Measurements from ENCODE around the gene CRADD.

Gene CRADD

GRCh38 chr12:93756288-93756687 is 79.1 kb downstream of the CRADD start:
- no peak overlapping the region for H3K27ac Mint-ChIP-seq
- H3K4me3 Mint-ChIP-seq, result no peak overlapping the region
- peaks cover 54% of the 10 kb centered on the region for H3K36me3 Mint-ChIP-seq
- CTCF ChIA-PET, result no interaction called here
- peaks cover 39% of the 10 kb centered on the region for H3K4me1 Mint-ChIP-seq
- H3K27me3 Mint-ChIP-seq, result peaks cover 7% of the 10 kb centered on the region
- peaks cover 35% of the 10 kb centered on the region for H3K9me3 Mint-ChIP-seq
- DNase-seq, result no peak

GRCh38 chr12:93757792-93758694 is 80.9 kb downstream of the CRADD start:
- Mint-ChIP-seq H3K36me3 (peaks cover 54% of the 10 kb centered on the region), H3K4me3 (no peak overlapping the region), H3K27me3 (peaks cover 8% of the 10 kb centered on the region), H3K4me1 (peaks cover 53% of the 10 kb centered on the region), H3K9me3 (peaks cover 29% of the 10 kb centered on the region), H3K27ac (no peak overlapping the region)
- CTCF ChIA-PET, result interaction anchor here (0.9 to 3.0 kb wide), 4 partner anchors 9 to 343 kb away, joined by 3 to 20 read pairs (median 4); no protein-coding TSS in a partner anchor
- DNase-seq, result no peak

DNA sequence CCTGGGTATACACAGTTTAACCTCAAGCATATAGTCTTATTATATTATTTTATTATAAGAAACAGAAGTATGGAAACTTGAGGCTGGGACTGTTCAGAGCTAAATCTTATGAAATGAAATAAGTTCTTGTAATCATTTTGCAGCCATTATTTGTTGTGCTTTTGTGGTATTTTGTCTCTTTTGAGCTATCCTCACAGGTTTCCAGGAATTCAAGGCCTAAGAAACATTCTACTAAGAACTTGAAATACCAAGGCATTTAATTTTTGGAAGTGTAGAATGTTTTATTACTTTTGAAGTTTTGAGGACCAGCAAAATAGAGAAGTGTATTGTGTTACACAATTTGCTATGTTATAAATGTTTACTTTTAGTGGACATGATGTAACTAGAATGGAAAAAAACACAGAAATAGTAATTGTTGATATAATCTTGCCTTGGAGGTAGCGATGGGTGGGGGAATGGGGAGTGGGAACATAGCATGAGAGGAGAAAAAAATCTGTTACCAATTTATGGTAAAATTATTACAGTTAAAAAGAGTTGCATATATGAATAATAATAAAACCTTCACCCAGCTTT is 81.7 kb downstream of the CRADD start:
- Mint-ChIP-seq H3K4me3 (no peak overlapping the region), H3K27ac (peak overlapping the region; percentile 50), H3K27me3 (peaks cover 9% of the 10 kb centered on the region), H3K9me3 (peaks cover 20% of the 10 kb centered on the region), H3K36me3 (peaks cover 46% of the 10 kb centered on the region), H3K4me1 (peaks cover 62% of the 10 kb centered on the region)
- CTCF ChIA-PET, result interaction anchor here (1.1 to 3.0 kb wide), 4 partner anchors 52 to 343 kb away, joined by 3 to 20 read pairs (median 4); no protein-coding TSS in a partner anchor
- DNase-seq, result no peak

DNA sequence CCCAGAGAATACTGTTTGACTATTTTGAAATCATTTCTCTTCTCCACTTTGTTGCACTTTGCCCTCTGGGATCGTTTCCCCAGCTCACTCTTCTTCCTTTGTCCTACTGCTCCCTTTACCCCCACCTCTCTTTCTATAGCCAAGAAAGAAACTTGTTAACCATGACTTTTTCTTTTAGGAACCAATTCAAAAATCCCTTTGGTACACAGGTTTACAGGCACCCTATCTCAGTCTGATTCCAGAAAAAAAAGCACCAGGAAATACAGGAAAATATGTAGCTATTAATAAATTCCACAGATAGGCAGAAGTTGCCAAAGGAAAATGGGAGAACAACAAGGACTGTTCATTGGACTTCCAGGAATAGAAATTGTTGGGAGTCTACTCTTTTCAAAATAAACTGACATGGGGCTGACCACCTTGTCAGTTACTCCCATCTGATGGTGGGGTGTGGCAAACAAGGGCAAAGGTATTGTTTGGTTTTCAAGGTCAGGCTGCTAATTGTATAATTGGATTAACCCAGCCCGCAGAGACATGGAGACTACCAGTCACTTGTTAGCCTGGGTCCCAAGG is 82.4 kb downstream of the CRADD start:
- CTCF ChIA-PET, result interaction anchor here (1.1 to 3.0 kb wide), 4 partner anchors 53 to 342 kb away, joined by 3 to 20 read pairs (median 4); no protein-coding TSS in a partner anchor
- peaks cover 15% of the 10 kb centered on the region for H3K27me3 Mint-ChIP-seq
- peaks cover 42% of the 10 kb centered on the region for H3K36me3 Mint-ChIP-seq
- DNase-seq, result no peak
- H3K27ac Mint-ChIP-seq, result peak overlapping the region; percentile 50
- peaks cover 13% of the 10 kb centered on the region for H3K9me3 Mint-ChIP-seq
- H3K4me1 Mint-ChIP-seq, result peaks cover 69% of the 10 kb centered on the region
- no peak overlapping the region for H3K4me3 Mint-ChIP-seq

GRCh38 chr12:93760275-93760875 is 83.2 kb downstream of the CRADD start:
- no peak for DNase-seq
- Mint-ChIP-seq H3K27me3 (peaks cover 15% of the 10 kb centered on the region), H3K9me3 (peaks cover 5% of the 10 kb centered on the region), H3K4me1 (peaks cover 69% of the 10 kb centered on the region), H3K27ac (no peak overlapping the region), H3K4me3 (no peak overlapping the region), H3K36me3 (peaks cover 35% of the 10 kb centered on the region)
- CTCF ChIA-PET, result interaction anchor here (1.1 to 3.0 kb wide), 4 partner anchors 54 to 341 kb away, joined by 3 to 20 read pairs (median 4); no protein-coding TSS in a partner anchor

DNA sequence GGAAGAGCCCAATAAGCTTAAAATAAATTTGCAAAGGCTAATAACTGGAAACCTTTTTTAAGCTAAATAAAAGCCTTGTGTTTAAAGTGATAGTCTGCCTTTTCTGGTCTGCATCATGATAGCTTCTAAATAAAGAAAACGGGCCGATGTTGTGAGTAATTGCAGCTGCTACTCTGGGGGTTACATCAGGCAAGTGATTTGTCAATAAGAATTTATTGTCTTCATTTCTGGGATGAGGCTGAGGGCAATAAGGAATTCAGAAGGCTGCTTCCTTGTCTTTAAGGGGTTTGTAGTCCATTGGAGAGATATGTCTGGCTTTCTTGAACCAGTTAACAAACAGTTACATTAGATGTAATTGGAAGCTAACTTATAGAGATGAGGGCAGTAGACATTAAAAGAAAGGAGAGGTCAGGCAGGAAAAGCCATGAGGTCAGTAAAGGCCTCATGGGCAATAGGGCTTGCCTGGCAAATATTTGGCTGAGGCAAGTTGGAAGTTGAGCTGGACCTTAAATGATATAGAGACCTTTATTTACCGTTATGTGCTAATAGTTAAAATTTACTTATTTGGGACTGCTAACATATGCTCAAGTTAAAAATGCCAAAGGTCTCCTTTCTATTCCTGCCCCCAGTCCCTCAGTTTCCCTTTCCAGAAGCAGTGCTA is 85.0 kb downstream of the CRADD start:
- CTCF ChIA-PET, result interaction anchor here (1.0 to 2.5 kb wide), 5 partner anchors 193 to 339 kb away, joined by 3 to 25 read pairs (median 4); no protein-coding TSS in a partner anchor
- peaks cover 15% of the 10 kb centered on the region for H3K27me3 Mint-ChIP-seq
- H3K27ac Mint-ChIP-seq, result no peak overlapping the region
- no peak overlapping the region for H3K4me3 Mint-ChIP-seq
- peaks cover 80% of the 10 kb centered on the region for H3K4me1 Mint-ChIP-seq
- H3K9me3 Mint-ChIP-seq, result peaks cover 5% of the 10 kb centered on the region
- H3K36me3 Mint-ChIP-seq, result peaks cover 33% of the 10 kb centered on the region
- no peak for DNase-seq

DNA sequence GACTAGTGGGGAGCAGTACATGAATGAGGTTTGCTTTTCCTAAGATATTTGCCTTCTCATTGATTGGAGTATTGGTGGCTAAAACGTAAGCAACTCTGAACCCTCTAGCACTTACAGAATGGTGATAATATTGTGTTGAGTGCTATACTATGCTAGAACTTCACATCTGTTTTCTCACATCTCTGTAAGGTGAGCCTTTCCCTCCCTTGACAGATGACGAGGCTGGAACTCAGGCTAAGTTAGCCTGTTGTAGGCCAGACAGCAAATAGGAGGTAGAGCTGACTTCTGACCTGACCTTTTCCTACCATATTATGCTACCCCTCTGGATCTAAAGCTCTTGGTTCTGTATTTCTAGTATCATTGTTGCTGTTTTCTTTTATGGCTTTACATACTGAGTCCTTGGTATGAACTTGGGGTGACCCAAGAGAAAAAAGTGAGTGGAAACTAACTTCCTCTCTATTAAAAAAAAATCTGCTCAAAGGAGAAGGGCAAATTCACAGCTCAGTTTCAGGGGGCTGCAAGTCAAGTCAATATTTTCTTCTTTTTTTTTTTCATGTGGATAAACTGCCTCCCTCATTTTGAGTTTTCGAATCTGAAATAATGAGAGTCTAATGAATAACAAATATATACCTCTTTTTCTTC is 85.9 kb downstream of the CRADD start:
- no peak overlapping the region for H3K4me3 Mint-ChIP-seq

GRCh38 chr12:93763746-93764147 is 86.6 kb downstream of the CRADD start:
- no peak overlapping the region for H3K27ac Mint-ChIP-seq
- DNase-seq, result no peak
- H3K4me1 Mint-ChIP-seq, result peaks cover 86% of the 10 kb centered on the region
- H3K4me3 Mint-ChIP-seq, result no peak overlapping the region
- CTCF ChIA-PET, result interaction anchor here (2.5 kb wide), 1 partner anchor 338 kb away, joined by 25 read pairs; no protein-coding TSS in a partner anchor
- peaks cover 28% of the 10 kb centered on the region for H3K36me3 Mint-ChIP-seq
- peaks cover 15% of the 10 kb centered on the region for H3K27me3 Mint-ChIP-seq
- peaks cover 5% of the 10 kb centered on the region for H3K9me3 Mint-ChIP-seq

More for the DNA sequence above, 85.9 kb downstream of the CRADD start:
- CTCF ChIA-PET, result interaction anchor here (1.5 to 2.5 kb wide), 2 partner anchors 194 to 338 kb away, joined by 8 to 25 read pairs; no protein-coding TSS in a partner anchor
- Mint-ChIP-seq H3K27me3 (peaks cover 15% of the 10 kb centered on the region), H3K9me3 (peaks cover 5% of the 10 kb centered on the region), H3K27ac (no peak overlapping the region), H3K36me3 (peaks cover 28% of the 10 kb centered on the region), H3K4me1 (peaks cover 81% of the 10 kb centered on the region)
- no peak for DNase-seq

DNA sequence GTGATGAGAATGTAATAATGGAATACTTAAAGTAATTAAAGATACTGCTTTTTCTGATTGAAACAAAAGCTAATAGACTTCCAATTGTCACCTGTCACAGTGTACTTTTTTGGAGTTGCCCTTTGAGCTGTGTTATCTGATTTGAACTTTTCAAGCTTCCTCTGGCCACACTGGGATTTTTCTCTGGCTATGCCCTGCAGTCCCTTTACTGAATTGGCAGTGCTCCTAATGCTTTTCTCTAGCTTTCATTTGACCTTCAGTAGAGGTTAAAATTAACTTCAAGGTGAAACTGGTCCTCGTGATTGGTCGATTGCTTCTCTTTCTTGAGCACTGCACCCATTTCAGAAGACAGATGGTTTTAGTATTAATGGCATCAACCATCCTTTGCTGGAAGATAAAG is 89.2 kb downstream of the CRADD start:
- H3K36me3 Mint-ChIP-seq, result peaks cover 23% of the 10 kb centered on the region
- H3K27me3 Mint-ChIP-seq, result peaks cover 8% of the 10 kb centered on the region
- peaks cover 7% of the 10 kb centered on the region for H3K9me3 Mint-ChIP-seq
- H3K4me3 Mint-ChIP-seq, result no peak overlapping the region
- H3K27ac Mint-ChIP-seq, result no peak overlapping the region
- CTCF ChIA-PET, result interaction anchor here (0.6 to 6.6 kb wide), 25 partner anchors 9 to 779 kb away, joined by 3 to 200 read pairs (median 5); no protein-coding TSS in a partner anchor
- H3K4me1 Mint-ChIP-seq, result peaks cover 69% of the 10 kb centered on the region
- no peak for DNase-seq

GRCh38 chr12:93766796-93767523 is 89.8 kb downstream of the CRADD start:
- Mint-ChIP-seq H3K27me3 (peaks cover 8% of the 10 kb centered on the region), H3K27ac (peak overlapping the region; percentile 84), H3K36me3 (peaks cover 22% of the 10 kb centered on the region), H3K4me1 (peaks cover 69% of the 10 kb centered on the region), H3K4me3 (no peak overlapping the region), H3K9me3 (peaks cover 6% of the 10 kb centered on the region)
- DNase-seq, result peak; percentile 74
- CTCF ChIA-PET, result interaction anchor here (0.6 to 6.6 kb wide), 40 partner anchors 8 to 1082 kb away, joined by 3 to 200 read pairs (median 4); no protein-coding TSS in a partner anchor

DNA sequence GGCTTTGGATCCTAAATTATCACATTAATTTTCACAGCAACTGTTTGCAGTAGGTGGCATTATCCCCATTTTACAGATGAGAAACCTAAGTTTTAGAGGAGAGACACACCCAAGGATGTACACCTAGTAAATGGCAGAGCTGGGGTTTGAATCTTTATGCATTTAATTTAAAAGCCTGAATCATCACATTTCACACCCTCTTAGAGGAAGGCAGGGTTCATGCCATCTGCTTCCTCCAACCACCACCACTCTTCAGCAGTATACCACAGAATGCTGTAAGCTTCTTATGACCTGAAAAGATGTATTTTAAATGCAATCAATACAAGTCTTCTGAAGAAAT is 90.3 kb downstream of the CRADD start:
- Mint-ChIP-seq H3K4me3 (no peak overlapping the region), H3K27ac (peak overlapping the region; percentile 84), H3K9me3 (peaks cover 8% of the 10 kb centered on the region), H3K4me1 (peaks cover 69% of the 10 kb centered on the region), H3K27me3 (peaks cover 8% of the 10 kb centered on the region), H3K36me3 (peaks cover 21% of the 10 kb centered on the region)
- CTCF ChIA-PET, result interaction anchor here (0.6 to 6.6 kb wide), 32 partner anchors 8 to 1082 kb away, joined by 3 to 200 read pairs (median 4); no protein-coding TSS in a partner anchor
- DNase-seq, result peak; percentile 43

DNA sequence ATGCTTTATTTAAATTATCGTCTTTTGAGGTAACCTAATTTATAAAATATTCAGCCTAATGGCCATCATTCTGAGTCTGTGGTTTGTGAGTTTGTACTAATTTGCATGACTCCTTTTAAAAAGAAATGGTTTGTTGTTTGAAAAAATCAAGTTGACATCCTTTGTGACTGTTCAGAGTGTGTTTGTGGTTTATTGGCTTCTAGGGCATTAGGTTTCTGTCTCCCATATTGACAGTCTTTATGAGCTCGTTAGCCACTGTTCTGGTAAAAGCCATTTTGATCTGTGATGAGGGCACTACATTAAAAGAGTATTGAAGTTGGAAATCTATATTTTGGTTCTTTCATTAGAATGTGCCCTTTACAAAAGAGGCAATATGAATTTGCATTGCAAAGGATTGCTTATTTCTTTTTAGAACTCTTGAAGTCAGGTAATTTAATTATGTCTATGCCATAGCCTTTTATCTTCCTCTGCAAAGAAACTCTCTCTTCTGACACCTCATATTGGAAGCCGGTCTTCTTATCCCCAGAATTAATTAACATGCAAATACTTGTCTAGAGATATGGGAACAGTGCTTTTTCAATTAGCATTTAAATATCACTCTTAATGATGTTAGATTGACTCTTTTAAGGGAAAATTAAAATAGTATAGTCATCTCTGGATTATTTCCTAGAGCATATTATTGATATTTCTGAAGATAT is 95.0 kb downstream of the CRADD start:
- CTCF ChIA-PET, result interaction anchor here (1.3 kb wide), 1 partner anchor 329 kb away, joined by 4 read pairs; no protein-coding TSS in a partner anchor
- Mint-ChIP-seq H3K4me3 (no peak overlapping the region), H3K36me3 (peaks cover 26% of the 10 kb centered on the region), H3K27ac (no peak overlapping the region), H3K4me1 (peaks cover 52% of the 10 kb centered on the region), H3K9me3 (peaks cover 16% of the 10 kb centered on the region), H3K27me3 (no peaks in the 10 kb centered on the region)
- no peak for DNase-seq
